ENCODE data around the gene SSH2. TPM values are rescaled to one million over a fixed set of nuclear protein-coding genes. Genes with fewer than 3 reads are reported as not detected.
A peak's percentile ranks its signal among the peaks of the same experiment; 100 is the strongest.

SSH2 gene
- total RNA-seq, 2 experiments from 2014 or later: 39.4 to 73.9 TPM

DNA sequence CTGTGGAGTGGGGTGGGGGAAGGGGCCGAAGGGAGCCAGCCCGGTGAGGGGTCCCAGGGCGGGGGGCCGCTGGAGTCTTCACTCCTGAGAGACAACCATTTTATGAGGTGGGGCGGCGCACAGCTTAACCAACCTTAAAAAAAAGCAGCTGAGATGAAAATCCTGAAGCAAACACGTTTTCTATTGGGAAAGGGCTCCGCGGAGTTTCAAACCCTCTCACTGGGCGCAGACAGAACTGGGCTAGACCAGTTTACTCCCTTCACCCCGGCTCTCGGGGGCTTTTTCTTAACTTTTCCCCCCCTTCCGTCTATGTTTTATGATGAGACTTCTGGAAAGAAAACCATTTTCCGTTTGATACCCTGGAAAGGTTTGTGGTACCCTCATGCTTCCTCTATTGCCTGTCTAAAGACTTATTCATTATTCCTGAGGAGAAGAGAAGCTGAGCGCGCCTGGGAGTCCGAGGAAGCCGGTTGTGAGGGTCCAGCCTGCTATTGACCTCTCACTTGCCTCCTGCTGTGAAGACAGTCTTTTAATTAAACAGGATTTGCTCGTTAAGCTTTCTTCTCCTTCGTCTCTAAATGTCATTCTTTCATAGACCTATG is 482 bp upstream of the SSH2 start:
- TSS peak; percentile 79 for BruUV-seq (replicated peaks)
- POLR2A ChIA-PET: interaction anchor here (0.6 to 3.0 kb wide), 23 partner anchors 8 to 240 kb away, joined by 3 to 74 read pairs (median 4); no protein-coding TSS in a partner anchor

GRCh38 chr17:29929006-29929532 is 959 bp downstream of the SSH2 start:
- Histone ChIP-seq H3K36me3 (ENCODE audit: insufficient read depth, low read length) (peaks cover 34% of the 10 kb centered on the region), H3K9me2 (ENCODE audit: insufficient read depth, low read length) (no peaks in the 10 kb centered on the region), H3K9me3 (ENCODE audit: low read length) (no peaks in the 10 kb centered on the region), H3K4me1 (ENCODE audit: insufficient read depth, low read length, poor library complexity, severe bottlenecking) (peaks cover 42% of the 10 kb centered on the region), H2AFZ (ENCODE audit: low read length) (peak overlapping the region; percentile 56), H3K79me2 (ENCODE audit: insufficient read depth, low read depth, low read length) (peaks cover 61% of the 10 kb centered on the region), H4K20me1 (ENCODE audit: insufficient read depth, low read length) (peaks cover 19% of the 10 kb centered on the region; the same call in 1 of the 2 replicates), H3K27ac (ENCODE audit: low read depth, low read length, poor library complexity, severe bottlenecking) (peak overlapping the region; percentile 95), H3K4me2 (ENCODE audit: low read length) (peak overlapping the region; percentile 97), H3K4me3 (ENCODE audit: low read depth, low read length, poor library complexity, severe bottlenecking) (peak overlapping the region; percentile 84)
- ChIA-PET POLR2A (interaction anchor here (0.7 to 1.0 kb wide), 2 partner anchors 10 to 1237 kb away, joined by 3 read pairs; no protein-coding TSS in a partner anchor), CTCF (ENCODE audit: unreplicated experiment) (interaction anchor here (0.6 kb wide), 1 partner anchor 115 kb away, joined by 8 read pairs; no protein-coding TSS in a partner anchor)
- no peak for TF ChIP-seq EZH2phosphoT487 (IDR thresholded peaks at IDR 0.05; ENCODE audit: borderline replicate concordance, low read depth, low read length)
- no TSS peak for BruUV-seq (replicated peaks)
- peak; percentile 63 for DNase-seq (ENCODE audit: low spot score)
- intact Hi-C loops (cut with micrococcal nuclease; ENCODE audit: unreplicated experiment): loop anchor here (5.0 kb wide), 1 partner anchor 668 kb away; no protein-coding TSS in a partner anchor

More for the DNA sequence above, 482 bp upstream of the SSH2 start:
- DNase-seq (ENCODE audit: low spot score): no peak
- Histone ChIP-seq H3K4me3 (ENCODE audit: low read depth, low read length, poor library complexity, severe bottlenecking) (peak overlapping the region; percentile 84), H3K9me3 (ENCODE audit: low read length) (no peaks in the 10 kb centered on the region), H3K79me2 (ENCODE audit: insufficient read depth, low read depth, low read length) (peaks cover 46% of the 10 kb centered on the region), H3K27ac (ENCODE audit: low read depth, low read length, poor library complexity, severe bottlenecking) (peak overlapping the region; percentile 95), H3K4me2 (ENCODE audit: low read length) (peak overlapping the region; percentile 97), H3K9me2 (ENCODE audit: insufficient read depth, low read length) (no peaks in the 10 kb centered on the region), H2AFZ (ENCODE audit: low read length) (peak overlapping the region; percentile 62), H3K36me3 (ENCODE audit: insufficient read depth, low read length) (peaks cover 20% of the 10 kb centered on the region), H3K4me1 (ENCODE audit: insufficient read depth, low read length, poor library complexity, severe bottlenecking) (peaks cover 37% of the 10 kb centered on the region), H4K20me1 (ENCODE audit: insufficient read depth, low read length) (0 out of 2 replicates have a peak, but pooled peaks cover 14% of the 10 kb centered on the region)
- CTCF ChIA-PET (ENCODE audit: unreplicated experiment): interaction anchor here (0.6 to 2.5 kb wide), 9 partner anchors 63 to 463 kb away, joined by 3 to 16 read pairs (median 5); no protein-coding TSS in a partner anchor
- intact Hi-C loops (cut with micrococcal nuclease; ENCODE audit: unreplicated experiment): loop anchor here (1.0 to 5.0 kb wide), 5 partner anchors 63 to 291 kb away; no protein-coding TSS in a partner anchor
- no peak for TF ChIP-seq EZH2phosphoT487 (IDR thresholded peaks at IDR 0.05; ENCODE audit: borderline replicate concordance, low read depth, low read length)
- TF ChIP-seq, protein P1, sequence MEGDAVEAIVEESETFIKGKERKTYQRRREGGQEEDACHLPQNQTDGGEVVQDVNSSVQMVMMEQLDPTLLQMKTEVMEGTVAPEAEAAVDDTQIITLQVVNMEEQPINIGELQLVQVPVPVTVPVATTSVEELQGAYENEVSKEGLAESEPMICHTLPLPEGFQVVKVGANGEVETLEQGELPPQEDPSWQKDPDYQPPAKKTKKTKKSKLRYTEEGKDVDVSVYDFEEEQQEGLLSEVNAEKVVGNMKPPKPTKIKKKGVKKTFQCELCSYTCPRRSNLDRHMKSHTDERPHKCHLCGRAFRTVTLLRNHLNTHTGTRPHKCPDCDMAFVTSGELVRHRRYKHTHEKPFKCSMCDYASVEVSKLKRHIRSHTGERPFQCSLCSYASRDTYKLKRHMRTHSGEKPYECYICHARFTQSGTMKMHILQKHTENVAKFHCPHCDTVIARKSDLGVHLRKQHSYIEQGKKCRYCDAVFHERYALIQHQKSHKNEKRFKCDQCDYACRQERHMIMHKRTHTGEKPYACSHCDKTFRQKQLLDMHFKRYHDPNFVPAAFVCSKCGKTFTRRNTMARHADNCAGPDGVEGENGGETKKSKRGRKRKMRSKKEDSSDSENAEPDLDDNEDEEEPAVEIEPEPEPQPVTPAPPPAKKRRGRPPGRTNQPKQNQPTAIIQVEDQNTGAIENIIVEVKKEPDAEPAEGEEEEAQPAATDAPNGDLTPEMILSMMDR (conservative IDR thresholded peaks at IDR 0.05; ENCODE audit: low read length): no peak

DNA sequence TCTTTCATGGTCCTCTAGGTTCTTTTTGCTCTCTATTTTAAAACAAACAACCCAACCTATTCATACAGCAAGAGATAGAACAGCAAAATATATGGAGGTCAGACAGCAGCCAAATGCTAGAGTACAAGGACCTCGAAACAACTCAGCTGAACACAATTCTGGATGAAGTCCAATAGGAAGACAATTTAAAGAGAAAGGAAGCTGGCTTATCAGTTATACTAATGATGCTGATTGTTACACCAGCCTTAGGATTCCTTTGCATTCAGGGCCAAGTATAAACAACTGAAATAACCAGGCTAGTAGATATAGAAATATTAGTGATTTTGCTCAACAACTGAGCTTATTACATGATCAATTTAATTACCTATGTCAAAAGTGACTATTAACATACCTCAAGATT is 2.5 kb downstream of the SSH2 start:
- Histone ChIP-seq H3K4me1 (ENCODE audit: insufficient read depth, low read length, poor library complexity, severe bottlenecking) (peaks cover 46% of the 10 kb centered on the region), H4K20me1 (ENCODE audit: insufficient read depth, low read length) (peaks cover 20% of the 10 kb centered on the region; the same call in 1 of the 2 replicates), H3K79me2 (ENCODE audit: insufficient read depth, low read depth, low read length) (peaks cover 76% of the 10 kb centered on the region), H2AFZ (ENCODE audit: low read length) (no peak overlapping the region), H3K9me3 (ENCODE audit: low read length) (no peaks in the 10 kb centered on the region), H3K9me2 (ENCODE audit: insufficient read depth, low read length) (no peaks in the 10 kb centered on the region), H3K4me3 (ENCODE audit: low read depth, low read length, poor library complexity, severe bottlenecking) (peak overlapping the region; percentile 84), H3K36me3 (ENCODE audit: insufficient read depth, low read length) (peaks cover 46% of the 10 kb centered on the region), H3K27ac (ENCODE audit: low read depth, low read length, poor library complexity, severe bottlenecking) (no peak overlapping the region), H3K4me2 (ENCODE audit: low read length) (peak overlapping the region; percentile 97)
- no TSS peak for BruUV-seq (replicated peaks)
- POLR2A ChIA-PET: interaction anchor here (0.9 to 1.6 kb wide), 4 partner anchors 13 to 204 kb away, joined by 3 to 8 read pairs (median 4); no protein-coding TSS in a partner anchor
- CTCF ChIA-PET (ENCODE audit: unreplicated experiment): interaction anchor here (1.4 kb wide), 1 partner anchor 117 kb away, joined by 3 read pairs; no protein-coding TSS in a partner anchor
- intact Hi-C loops (cut with micrococcal nuclease; ENCODE audit: unreplicated experiment): loop anchor here (5.0 kb wide), 1 partner anchor 670 kb away; no protein-coding TSS in a partner anchor
- DNase-seq (ENCODE audit: low spot score): no peak
- TF ChIP-seq EZH2phosphoT487 (IDR thresholded peaks at IDR 0.05; ENCODE audit: borderline replicate concordance, low read depth, low read length): no peak
- TF ChIP-seq, protein P1 (conservative IDR thresholded peaks at IDR 0.05; ENCODE audit: low read length): no peak

Measured in OCI-LY7 (cell line).